HG02642 (cell line): ENCODE results near the gene COL6A2.

Experiments
- ATAC-seq: cut with Tn5 transposase; IDR thresholded peaks from one replicate; pipeline ENCODE4 v1.9.1; 2021; ENCODE audit warnings: mild to moderate bottlenecking; ENCODE audit not compliant: unreplicated experiment, poor library complexity

Gene COL6A2

GRCh38 chr21:46097336-46098293 is at the start of gene COL6A2:
Gene COL6A2 (plus strand): TSS chr21:46098112.
- ATAC-seq, result no peak

DNA sequence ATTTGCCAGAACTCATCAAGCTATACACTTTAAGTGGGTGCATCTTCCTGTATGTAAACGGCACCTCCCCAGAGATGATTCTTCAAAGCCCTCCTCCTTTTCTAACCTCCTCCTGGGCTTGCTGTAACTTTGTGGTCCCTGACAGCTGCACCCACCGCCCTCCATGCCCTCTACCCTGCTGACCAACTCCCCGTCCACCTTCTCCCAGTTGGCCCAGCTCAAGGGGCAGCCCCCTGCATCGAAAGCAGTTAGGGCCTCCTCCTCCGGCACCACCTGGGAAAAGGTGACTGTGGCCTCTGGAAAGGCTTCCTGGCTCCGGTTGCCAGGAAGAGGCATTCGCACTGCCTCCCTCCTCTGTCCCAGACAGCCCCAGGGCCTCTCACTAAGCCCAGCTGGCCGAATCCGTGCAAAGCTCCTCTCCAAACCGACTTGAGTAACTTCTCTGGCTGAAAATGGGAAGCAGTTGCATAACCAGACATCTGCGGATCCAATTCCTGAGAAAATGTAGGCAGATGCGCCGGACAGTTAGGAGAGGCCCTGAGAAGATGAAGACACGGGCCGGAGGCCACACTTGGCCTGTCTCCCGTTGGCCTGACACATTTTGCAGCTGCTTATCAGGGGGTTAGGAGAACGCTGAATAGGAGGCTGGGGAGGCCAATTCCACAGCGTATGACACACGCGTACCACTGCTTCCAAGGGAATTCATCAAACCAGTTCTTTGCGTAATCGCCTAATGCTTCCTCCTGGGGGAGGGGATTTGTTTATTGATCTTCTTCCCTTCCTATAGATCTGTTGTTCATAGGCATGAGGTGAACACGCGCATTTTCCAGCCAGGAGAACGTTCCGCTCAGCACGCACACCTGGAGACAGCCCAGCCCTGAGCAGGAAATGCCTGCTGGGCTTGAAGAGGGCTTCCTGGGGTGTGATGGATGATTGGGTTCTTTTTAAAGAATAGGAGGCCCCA is 48.7 kb upstream of the COL6A2 start:
- no peak for ATAC-seq

- ATAC-seq, result no peak
These were observed 47.8 kb upstream of the COL6A2 start for GRCh38 chr21:46049890-46050667.

- ATAC-seq, result no peak
These were observed 47.1 kb upstream of the COL6A2 start for GRCh38 chr21:46050668-46051378.

- no peak for ATAC-seq
These were observed 46.5 kb upstream of the COL6A2 start for GRCh38 chr21:46051379-46051770.

- no peak for ATAC-seq
These were observed 45.9 kb upstream of the COL6A2 start for GRCh38 chr21:46051821-46052675.

GRCh38 chr21:46052703-46053651 is 44.9 kb upstream of the COL6A2 start:
- ATAC-seq, result no peak

- ATAC-seq, result no peak
These were observed 43.9 kb upstream of the COL6A2 start for GRCh38 chr21:46054031-46054430.

DNA sequence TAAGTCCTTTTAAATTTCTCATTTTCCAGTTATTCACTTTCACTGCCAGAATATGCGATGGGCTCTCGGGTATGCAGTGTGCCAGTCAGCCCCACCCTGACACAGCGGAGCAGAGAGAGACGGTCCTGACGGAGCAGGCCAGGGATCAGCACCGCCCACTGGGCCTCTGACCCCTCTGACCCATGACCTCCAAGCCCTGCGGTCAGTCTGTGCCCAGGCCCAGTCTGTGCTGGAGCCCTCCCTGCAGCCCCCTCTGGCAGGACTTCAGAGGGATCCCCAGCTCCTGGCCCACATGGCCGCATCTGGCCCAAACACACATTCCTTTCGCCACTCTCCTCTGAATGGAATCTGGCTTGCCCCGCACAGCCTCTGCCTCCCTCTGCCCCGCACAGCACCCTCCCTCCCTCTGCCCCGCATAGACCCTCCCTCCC is 43.4 kb upstream of the COL6A2 start:
- ATAC-seq, result no peak

- ATAC-seq, result no peak
These were observed 42.0 kb upstream of the COL6A2 start for GRCh38 chr21:46055863-46056281.

- ATAC-seq, result no peak
These were observed 41.4 kb upstream of the COL6A2 start for GRCh38 chr21:46056450-46056903.

DNA sequence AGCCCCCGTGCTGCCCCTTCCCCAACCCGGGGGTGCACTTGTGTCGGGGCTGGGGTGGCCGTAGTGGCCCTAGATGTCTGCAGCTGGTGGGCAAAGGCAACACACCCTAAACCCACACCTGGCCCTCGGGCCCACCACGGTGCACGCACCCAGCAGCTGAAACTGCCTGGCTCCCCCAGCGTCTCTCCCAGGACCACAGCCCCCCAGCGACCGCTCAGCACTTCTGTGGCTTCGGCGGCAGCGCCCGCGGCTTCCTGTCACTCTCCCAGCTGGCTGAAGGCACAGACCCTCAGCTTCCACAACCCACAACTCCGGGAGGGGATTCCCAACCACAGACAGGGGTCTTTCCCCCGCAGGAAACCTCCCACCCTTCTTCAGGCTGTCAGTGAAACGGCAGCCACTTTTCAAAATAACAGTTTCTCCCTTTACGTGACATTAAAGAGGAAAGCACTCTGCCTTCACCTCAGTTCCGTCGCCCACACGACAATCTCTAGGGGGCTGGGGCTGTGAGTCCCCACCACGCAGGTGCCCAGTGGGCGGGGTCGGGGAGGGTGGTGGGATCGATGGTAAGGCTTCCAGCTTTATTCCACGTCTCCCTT is 40.7 kb upstream of the COL6A2 start:
- no peak for ATAC-seq

GRCh38 chr21:46057710-46058241 is 40.1 kb upstream of the COL6A2 start:
- ATAC-seq, result no peak

DNA sequence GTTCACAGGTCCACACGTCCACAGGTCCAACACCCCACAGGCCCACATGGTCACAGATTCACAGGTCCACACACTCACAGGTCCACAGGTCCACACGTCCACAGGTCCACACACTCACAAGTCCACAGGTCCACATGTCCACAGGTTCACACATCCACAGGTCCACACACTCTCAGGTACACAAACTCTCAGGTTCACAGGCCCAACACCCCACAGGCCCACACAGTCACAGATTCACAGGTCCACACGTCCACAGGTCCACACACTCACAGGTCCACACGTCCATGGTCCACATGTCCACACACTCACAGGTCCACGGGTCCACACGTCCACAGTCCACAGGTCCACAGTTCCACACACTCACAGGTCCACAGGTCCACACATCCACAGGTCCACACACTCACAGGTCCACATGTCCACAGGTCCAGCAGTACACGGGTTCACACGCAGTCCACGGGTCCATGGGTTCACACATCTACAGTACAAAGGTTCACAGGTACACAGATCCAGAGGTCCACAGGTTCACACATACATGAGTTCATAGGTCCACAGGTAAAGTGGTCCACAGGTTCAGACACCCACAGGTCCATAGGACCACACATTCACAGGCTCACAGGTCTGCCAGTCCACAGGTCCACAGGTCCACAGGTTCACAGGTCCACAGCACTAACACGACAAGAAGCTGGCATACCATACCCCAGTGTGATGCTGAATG is 39.3 kb upstream of the COL6A2 start:
- ATAC-seq, result no peak

- no peak for ATAC-seq
These were observed 38.7 kb upstream of the COL6A2 start for GRCh38 chr21:46059195-46059594.
